Neural progenitor cell (in vitro differentiated cells): ENCODE results near the gene ZNF408.

Source experiments
- CTCF ChIP-seq: fragments of 200-600 bp; sonication (generic); IDR thresholded peaks from 2 replicates; pipeline ENCODE4 v1.5.1; 2017; ENCODE audit warnings: antibody characterized with exemption, mild to moderate bottlenecking
- EZH2 ChIP-seq: fragments of 200-600 bp; sonication (generic); IDR thresholded peaks from 2 replicates; pipeline ENCODE4 v1.6.1; 2017; ENCODE audit warnings: antibody characterized with exemption, mild to moderate bottlenecking, moderate library complexity
- EZH2phosphoT487 ChIP-seq: fragments of 200-600 bp; sonication (generic); IDR thresholded peaks from 2 replicates; pipeline ENCODE4 v1.6.1; 2017; ENCODE audit warnings: antibody characterized with exemption

GRCh38 chr11:46676436-46677158 is 24.2 kb upstream of the ZNF408 start:
- TF ChIP-seq CTCF (no peak), EZH2phosphoT487 (no peak), EZH2 (no peak)
